ENCODE results near the gene GPAT2.

DNA sequence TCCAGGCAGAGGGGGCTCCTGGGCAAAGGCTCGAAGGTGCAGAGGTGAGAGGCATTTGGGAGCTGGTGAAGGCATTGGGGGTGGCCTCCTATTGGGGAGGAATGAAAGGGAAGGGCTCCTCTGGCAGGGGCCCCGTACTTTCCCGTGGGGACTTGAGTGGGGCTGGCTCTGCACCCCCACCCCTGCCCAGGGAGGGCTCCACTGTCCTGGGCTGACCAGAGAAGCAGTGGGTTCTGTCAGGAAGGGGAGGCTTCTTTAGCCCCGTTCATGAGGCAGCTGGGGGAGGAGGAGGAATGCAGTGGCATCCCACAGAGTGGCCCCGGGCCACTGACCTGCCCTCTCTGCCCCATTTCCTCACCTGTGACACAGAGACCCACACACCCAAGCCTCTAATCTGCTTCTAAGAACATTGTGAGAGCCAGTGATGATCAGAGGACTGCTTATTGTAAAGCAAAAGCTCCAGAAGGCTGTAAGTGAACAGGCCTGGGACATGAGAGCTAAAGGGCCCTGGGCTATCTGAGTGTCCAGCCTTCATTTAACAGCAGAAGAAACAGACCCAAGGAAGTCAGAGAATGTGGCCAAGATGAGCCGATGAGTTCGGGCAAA lies 38.6 kb upstream of the GPAT2 start:
- TF ChIP-seq GATA2 (IDR thresholded peaks at IDR 0.05; ENCODE audit: low read depth, low read length): no peak
- TF ChIP-seq GATA3 (IDR thresholded peaks at IDR 0.05; ENCODE audit: low read depth, low read length): no peak

Measured in SH-SY5Y (cell line).